Measurements from ENCODE around the gene COG2.

GRCh38 chr1:230739564-230740290, 97.4 kb downstream of the COG2 start:
- TF ChIP-seq POLR2A (IDR thresholded peaks at IDR 0.05) (no peak), CTCF (IDR thresholded peaks at IDR 0.05) (no peak)
